HEK293T (cell line): ENCODE measurements around the gene PAOX.
A peak's percentile ranks its signal among the peaks of the same experiment; 100 is the strongest.

Experiments used
- CTCF ChIA-PET: fragments of 350-600 bp; formaldehyde crosslinking; extraction: SDS; loops from one replicate; lab custom pipeline; 2021; ENCODE audit warnings: antibody characterized with exemption, inconsistent platforms; lab: Yijun Ruan, JAX
- POLR2A ChIA-PET: fragments of 350-600 bp; formaldehyde crosslinking; extraction: SDS; loops from one replicate; lab custom pipeline; 2020; ENCODE audit warnings: antibody characterized with exemption, inconsistent platforms; lab: Yijun Ruan, JAX
- DNase-seq: peaks from one replicate; pipeline ENCODE4 v3.0.0; 2012; ENCODE audit warnings: mixed read lengths; ENCODE audit errors: extremely low spot score
- ARNT ChIP-seq: fragments of 450-650 bp; IDR thresholded peaks from 2 replicates; pipeline ENCODE4 v1.6.1; 2017; ENCODE audit warnings: mild to moderate bottlenecking
- BHLHE40 ChIP-seq: fragments of 450-650 bp; IDR thresholded peaks from 2 replicates; pipeline ENCODE4 v1.6.1; 2016; ENCODE audit warnings: mild to moderate bottlenecking, moderate library complexity, borderline replicate concordance
- CTBP1 ChIP-seq: fragments of 450-650 bp; IDR thresholded peaks from 2 replicates; pipeline ENCODE4 v1.6.1; 2016; ENCODE audit warnings: borderline replicate concordance
- ELF4 ChIP-seq: fragments of 450-650 bp; IDR thresholded peaks from 2 replicates; pipeline ENCODE4 v1.6.1; 2017; ENCODE audit warnings: antibody characterized with exemption
- FOXA1 ChIP-seq: fragments of 450-650 bp; IDR thresholded peaks from 2 replicates; pipeline ENCODE4 v1.6.1; 2016; ENCODE audit warnings: mild to moderate bottlenecking
- FOXK2 ChIP-seq: fragments of 450-650 bp; IDR thresholded peaks from 2 replicates; pipeline ENCODE4 v1.6.1; 2016; ENCODE audit warnings: mild to moderate bottlenecking
- FOXM1 ChIP-seq: fragments of 450-650 bp; IDR thresholded peaks from 2 replicates; pipeline ENCODE4 v1.6.1; 2017; ENCODE audit warnings: mild to moderate bottlenecking, borderline replicate concordance
- HDGF ChIP-seq: fragments of 450-650 bp; IDR thresholded peaks from 2 replicates; pipeline ENCODE4 v1.6.1; 2017; ENCODE audit warnings: antibody characterized with exemption, borderline replicate concordance
- L3MBTL2 ChIP-seq: fragments of 450-650 bp; conservative IDR thresholded peaks from 2 replicates; pipeline ENCODE4 v1.6.1; 2016; ENCODE audit warnings: mild to moderate bottlenecking
- LEF1 ChIP-seq: fragments of 450-650 bp; IDR thresholded peaks from 2 replicates; pipeline ENCODE4 v1.6.1; 2017; ENCODE audit warnings: mild to moderate bottlenecking, borderline replicate concordance
- NFRKB ChIP-seq: fragments of 450-650 bp; IDR thresholded peaks from 2 replicates; pipeline ENCODE4 v1.6.1; 2016; ENCODE audit warnings: mild to moderate bottlenecking, moderate library complexity
- PKNOX1 ChIP-seq: fragments of 450-650 bp; IDR thresholded peaks from 2 replicates; pipeline ENCODE4 v1.6.1; 2016
- SP1 ChIP-seq: fragments of 450-650 bp; IDR thresholded peaks from 2 replicates; pipeline ENCODE4 v1.6.1; 2017
- SUZ12 ChIP-seq: fragments of 450-650 bp; IDR thresholded peaks from 2 replicates; pipeline ENCODE4 v1.6.1; 2016; ENCODE audit warnings: mild to moderate bottlenecking
- TARDBP ChIP-seq: fragments of 450-650 bp; IDR thresholded peaks from 2 replicates; pipeline ENCODE4 v1.6.1; 2016
- ZNF384 ChIP-seq: fragments of 450-650 bp; IDR thresholded peaks from 2 replicates; pipeline ENCODE4 v1.6.1; 2016

The PAOX gene

DNA sequence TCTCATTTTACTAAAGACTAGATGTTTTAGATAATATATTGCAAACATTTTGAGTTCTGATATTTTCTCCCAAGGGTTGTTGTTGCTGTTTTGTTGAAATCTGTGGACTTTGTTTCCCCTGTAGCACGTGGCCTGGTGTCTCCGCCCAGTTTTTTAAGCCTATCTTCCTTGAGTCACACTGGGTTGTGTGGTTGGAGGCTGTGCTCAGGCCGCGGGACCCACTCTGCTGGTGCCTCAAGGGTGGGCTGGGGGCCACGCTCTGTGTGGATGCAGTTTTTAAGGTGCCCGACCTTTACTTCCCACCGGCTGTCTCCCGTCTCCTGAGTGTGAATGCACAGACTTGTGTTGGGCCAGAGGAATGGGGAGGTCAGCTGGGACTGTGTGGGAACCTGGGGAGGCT is 36.1 kb upstream of the PAOX start:
- TF ChIP-seq FOXM1 (no peak), CTBP1 (no peak), PKNOX1 (no peak), SUZ12 (no peak), FOXA1 (no peak), ELF4 (no peak), NFRKB (no peak), SP1 (no peak), LEF1 (no peak), BHLHE40 (no peak), HDGF (no peak)
- DNase-seq: no peak
- CTCF ChIA-PET: no interaction called here
- POLR2A ChIA-PET: no interaction called here

DNA sequence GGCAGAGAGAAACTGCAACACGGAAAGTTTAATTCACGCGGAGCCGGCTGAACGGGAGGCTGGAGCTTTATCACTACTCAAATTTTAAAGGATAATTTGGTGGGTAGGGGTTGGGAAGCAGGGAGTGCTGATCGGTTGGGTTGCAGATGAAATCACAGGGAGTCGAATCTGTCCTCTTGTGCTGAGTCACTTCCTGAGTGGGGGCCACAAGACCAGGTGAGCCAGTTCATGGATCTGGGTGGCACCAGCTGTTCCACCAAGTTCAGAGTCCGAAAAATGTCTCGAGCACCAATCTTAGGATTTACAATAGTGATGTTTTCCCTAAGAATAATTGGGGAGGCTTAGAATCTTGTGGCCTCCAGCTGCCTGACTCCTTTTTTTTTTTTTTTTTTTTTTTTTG is 35.5 kb upstream of the PAOX start:
- TF ChIP-seq FOXM1 (no peak), FOXA1 (no peak), TARDBP (no peak), CTBP1 (no peak), HDGF (no peak), PKNOX1 (no peak), ARNT (no peak), SP1 (no peak), NFRKB (no peak), FOXK2 (no peak), ELF4 (no peak)
- ChIA-PET CTCF (no interaction called here), POLR2A (no interaction called here)
- DNase-seq: no peak

DNA sequence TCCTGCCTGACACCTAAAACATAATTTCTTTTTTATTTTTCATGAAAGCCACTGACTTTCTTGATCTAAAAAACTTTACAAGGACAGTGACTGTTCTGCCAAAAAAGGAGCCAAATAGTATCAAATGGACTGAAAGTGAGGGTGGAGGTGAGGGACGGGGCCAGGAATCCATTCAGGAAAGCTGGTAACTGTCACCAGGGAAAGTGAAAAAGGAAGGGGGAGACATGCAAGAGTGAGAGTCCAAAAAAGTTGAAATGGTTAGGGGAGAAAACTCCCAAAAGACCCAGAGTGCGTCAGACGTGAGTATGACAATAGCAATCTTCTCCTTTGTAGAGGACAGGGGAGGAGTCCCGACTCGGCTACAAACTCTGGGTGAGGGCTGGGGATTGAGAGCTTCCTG is 34.8 kb upstream of the PAOX start:
- ChIA-PET POLR2A (no interaction called here), CTCF (interaction anchor here (1.3 kb wide), 1 partner anchor 15 kb away, joined by 5 read pairs; no protein-coding TSS in a partner anchor)
- no peak for DNase-seq
- TF ChIP-seq L3MBTL2 (no peak), ELF4 (no peak), NFRKB (no peak), SUZ12 (no peak), FOXA1 (no peak), HDGF (no peak), FOXK2 (no peak), BHLHE40 (no peak)

GRCh38 chr10:133346413-133346812 is 32.6 kb upstream of the PAOX start:
- DNase-seq: no peak
- TF ChIP-seq FOXK2 (no peak), HDGF (no peak), TARDBP (no peak), ELF4 (no peak), ZNF384 (no peak), FOXA1 (no peak), CTBP1 (no peak), L3MBTL2 (no peak), LEF1 (no peak)
- CTCF ChIA-PET: no interaction called here
- POLR2A ChIA-PET: interaction anchor here (1.1 kb wide), 1 partner anchor 27 kb away, joined by 3 read pairs; the partner anchor contains the start of gene ECHS1

DNA sequence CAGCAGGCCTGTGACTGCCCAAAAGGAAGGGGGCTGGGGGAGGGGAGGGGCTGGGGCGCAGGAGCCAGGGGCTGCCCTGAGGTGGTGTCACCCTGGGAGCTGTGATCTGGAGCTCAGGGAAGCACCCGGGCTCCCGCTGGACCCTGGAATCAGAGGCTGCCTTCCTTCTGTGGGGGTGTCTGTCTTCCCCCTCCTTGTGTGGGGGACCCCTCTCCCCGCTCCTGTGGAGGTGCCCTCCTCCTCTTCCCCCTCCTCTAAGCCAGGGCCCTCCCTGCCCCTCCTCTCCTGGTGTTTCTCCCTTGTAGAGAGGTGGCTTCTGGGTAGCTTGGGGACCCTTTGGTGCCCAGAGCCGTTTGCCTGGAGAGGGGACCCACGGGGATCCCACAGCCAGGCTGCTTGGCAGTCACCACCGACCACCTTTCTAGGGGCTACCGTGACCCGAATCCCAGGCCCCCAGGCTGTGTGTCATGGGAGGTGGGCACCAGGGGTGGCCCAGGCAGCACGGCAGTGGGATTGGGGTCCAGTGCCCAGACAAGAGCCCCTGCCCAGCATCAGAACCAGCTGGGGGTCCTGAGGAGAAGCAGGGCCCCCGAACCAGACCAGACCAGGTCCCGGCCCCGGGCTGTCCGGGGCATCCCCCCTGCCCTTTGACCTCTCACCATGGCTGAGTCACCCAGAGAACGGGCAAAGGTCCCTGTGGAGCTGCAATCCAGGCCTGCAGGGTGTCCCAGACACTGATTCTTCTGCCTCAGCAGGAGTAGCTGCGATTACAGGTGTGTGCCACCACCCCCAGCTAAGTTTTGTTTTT is 31.1 kb upstream of the PAOX start:
- no peak for DNase-seq
- ChIA-PET CTCF (no interaction called here), POLR2A (interaction anchor here (0.9 to 1.1 kb wide), 2 partner anchors 9 to 25 kb away, joined by 3 read pairs; partner anchors contain the start of genes ECHS1 and FUOM)
- no peak for TF ChIP-seq ELF4
- no peak for TF ChIP-seq FOXA1
- no peak for TF ChIP-seq CTBP1
- no peak for TF ChIP-seq BHLHE40
- no peak for TF ChIP-seq TARDBP
- no peak for TF ChIP-seq ZNF384
- TF ChIP-seq ARNT: no peak
- no peak for TF ChIP-seq FOXM1
- TF ChIP-seq L3MBTL2: no peak
- no peak for TF ChIP-seq NFRKB

DNA sequence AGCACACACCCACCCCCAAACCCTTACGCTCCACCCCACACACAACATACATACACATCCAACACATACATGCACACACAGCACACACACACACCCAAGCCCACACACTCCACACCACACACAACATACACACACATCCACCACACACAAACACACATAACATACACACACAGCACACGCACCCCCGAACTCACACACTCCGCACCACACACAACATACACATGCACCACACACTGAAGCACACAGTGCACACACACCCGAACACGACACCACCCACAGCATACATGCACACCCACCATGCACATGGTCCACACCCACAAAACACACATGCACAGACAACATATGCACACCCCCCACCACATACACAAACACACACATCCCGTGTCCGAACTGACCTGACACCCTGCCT is 29.9 kb upstream of the PAOX start:
- POLR2A ChIA-PET: no interaction called here
- no peak for DNase-seq
- TF ChIP-seq BHLHE40 (no peak), ARNT (no peak), LEF1 (no peak), SUZ12 (no peak), TARDBP (peak; percentile 100), SP1 (no peak), ELF4 (0 out of 2 replicates have a peak, but pooled peaks have one; percentile 29), PKNOX1 (no peak)
- CTCF ChIA-PET: no interaction called here
